K562 (cell line): ENCODE data around the gene ZNF689. TPM values are rescaled to one million over a fixed set of nuclear protein-coding genes. Genes with fewer than 3 reads are reported as not detected.

Experiments used
- CBFA2T2 ChIP-seq: fragments of 450-650 bp; conservative IDR thresholded peaks from 2 replicates; pipeline ENCODE4 v1.6.1; 2017; ENCODE audit warnings: mild to moderate bottlenecking
- E2F8 ChIP-seq: fragments of 450-650 bp; IDR thresholded peaks from 2 replicates; pipeline ENCODE4 v1.7.1; 2018; ENCODE audit warnings: mild to moderate bottlenecking, low read depth; ENCODE audit not compliant: partially characterized antibody
- ELF1 ChIP-seq: fragments of 200-800 bp; sonication (Bioruptor generic); IDR thresholded peaks from 2 replicates; pipeline ENCODE4 v1.6.1; 2016; ENCODE audit warnings: missing genetic modification characterization, missing compliant biosample characterization
- FOXM1 ChIP-seq, 2 experiments: fragments of 450-650 bp in 1 of 2; sonication (generic) in 1 of 2; formaldehyde crosslinking in 1 of 2; IDR thresholded peaks; 2 replicates each; pipeline versions ENCODE4 v1.6.1 to v1.9.0; 2017 to 2022; ENCODE audit warnings: low read depth in 2 of 2, mild to moderate bottlenecking in 2 of 2, missing genetic modification reagents in 1 of 2, moderate library complexity in 1 of 2
- HMG20A ChIP-seq: fragments of 450-650 bp; formaldehyde crosslinking; conservative IDR thresholded peaks from 2 replicates; pipeline ENCODE4 v1.4.0; 2020; ENCODE audit warnings: mild to moderate bottlenecking, mixed read lengths
- MNT ChIP-seq, 2 experiments: fragments of 450-650 bp; conservative IDR thresholded peaks; 2 replicates each; pipeline ENCODE4 v1.6.1; 2017; ENCODE audit warnings: mild to moderate bottlenecking in 2 of 2, moderate library complexity in 2 of 2
- NCOR1 ChIP-seq: fragments of 450-650 bp; IDR thresholded peaks from 2 replicates; pipeline ENCODE4 v1.6.1; 2016; ENCODE audit warnings: mild to moderate bottlenecking, moderate library complexity
- PHB ChIP-seq: fragments of 250-450 bp; sonication (Bioruptor Pico); IDR thresholded peaks from 2 replicates; pipeline ENCODE4 v1.5.0; 2021
- REST ChIP-seq, 2 experiments: fragments of 450-650 bp; formaldehyde crosslinking in 1 of 2; IDR thresholded peaks; 2 replicates each; pipeline versions ENCODE4 v1.4.0 to v1.6.1; 2014 to 2020; ENCODE audit warnings: mild to moderate bottlenecking in 2 of 2, borderline replicate concordance in 1 of 2, low read depth in 1 of 2
- TRIM24 ChIP-seq, 2 experiments: fragments of 450-650 bp; IDR thresholded peaks; 2 replicates each; pipeline ENCODE4 v1.6.1; 2016
- polyA plus RNA-seq, 8 experiments: library from polyadenylated mRNA; depleted of rRNA in 4 of 8; stranded (reverse) in 5 of 8; unstranded in 3 of 8; fragments of >200 nt; fragmentation: Nextera tagmentation in 2 of 8; fragmentation: Illumina TruSeq in 1 of 8; extraction: Ambion mirVana in 2 of 8; extraction: Trizol in 1 of 8; gene quantifications; 2 replicates each; pipeline versions ENCODE4 v1.2.1 to v1.2.3, GENCODE V29; 2011 to 2014; ENCODE audit warnings: inconsistent platforms in 1 of 8, missing spikeins in 1 of 8
- total RNA-seq, 7 experiments: library from RNA; depleted of rRNA in 6 of 7; stranded (reverse); fragments of >200 nt in 6 of 7; fragmentation: Illumina TruSeq in 2 of 7; extraction: Trizol in 2 of 7; gene quantifications; 2 replicates each; pipeline versions ENCODE4 v1.2.1 to v1.2.3, GENCODE V29; 2011 to 2021; ENCODE audit warnings: low replicate concordance in 1 of 7
- TF ChIP-seq, protein P1 (sequence below): fragments of 200-800 bp; sonication (Bioruptor generic); IDR thresholded peaks from 2 replicates; pipeline ENCODE4 v1.6.1; 2017; ENCODE audit warnings: missing genetic modification characterization, missing compliant biosample characterization

Gene ZNF689
- total and polyA plus RNA-seq, 9 of the 15 experiments (the other 6 are each of a cell fraction or from before 2014, with no cell fraction given): 5.4 to 15.4 (median 10.8) TPM

GRCh38 chr16:30615358-30616091 is 5.3 kb upstream of the ZNF689 start (continued):
- TF ChIP-seq, protein P1, sequence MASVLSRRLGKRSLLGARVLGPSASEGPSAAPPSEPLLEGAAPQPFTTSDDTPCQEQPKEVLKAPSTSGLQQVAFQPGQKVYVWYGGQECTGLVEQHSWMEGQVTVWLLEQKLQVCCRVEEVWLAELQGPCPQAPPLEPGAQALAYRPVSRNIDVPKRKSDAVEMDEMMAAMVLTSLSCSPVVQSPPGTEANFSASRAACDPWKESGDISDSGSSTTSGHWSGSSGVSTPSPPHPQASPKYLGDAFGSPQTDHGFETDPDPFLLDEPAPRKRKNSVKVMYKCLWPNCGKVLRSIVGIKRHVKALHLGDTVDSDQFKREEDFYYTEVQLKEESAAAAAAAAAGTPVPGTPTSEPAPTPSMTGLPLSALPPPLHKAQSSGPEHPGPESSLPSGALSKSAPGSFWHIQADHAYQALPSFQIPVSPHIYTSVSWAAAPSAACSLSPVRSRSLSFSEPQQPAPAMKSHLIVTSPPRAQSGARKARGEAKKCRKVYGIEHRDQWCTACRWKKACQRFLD (CRISPR knock-in tag): no peak
- TF ChIP-seq HMG20A (CRISPR knock-in tag): no peak
- peak in 1 of 2 experiments; percentile 67; a peak in 1 of 4 replicates for TF ChIP-seq TRIM24 (IDR thresholded peaks at IDR 0.05)
- TF ChIP-seq PHB (CRISPR knock-in tag): no peak
- no peak for TF ChIP-seq E2F8
- TF ChIP-seq CBFA2T2: peak; percentile 62
- TF ChIP-seq REST (IDR thresholded peaks at IDR 0.05; ENCODE audit: borderline replicate concordance): peak; percentile 16; the same call in 1 of the 2 replicates
- no peak for TF ChIP-seq REST (CRISPR knock-in tag; IDR thresholded peaks at IDR 0.05; ENCODE audit: low read depth)
- TF ChIP-seq FOXM1 (IDR thresholded peaks at IDR 0.05; ENCODE audit: low read depth): no peak
- no peak for TF ChIP-seq FOXM1 (CRISPR knock-in tag; IDR thresholded peaks at IDR 0.05; ENCODE audit: low read depth)
- no peak for TF ChIP-seq ELF1 (tag)
- no peak for TF ChIP-seq NCOR1
- no peak for TF ChIP-seq MNT (conservative IDR thresholded peaks at IDR 0.05)
